Nephron progenitor cell (in vitro differentiated cells): ENCODE measurements around the gene COA8.

ENCODE experiments used
- DNase-seq: peaks from one replicate; pipeline ENCODE4 v3.0.0; 2021
- H3K27ac Mint-ChIP-seq: 2 replicates; pipeline ENCODE4 v1.8.0; 2021; ENCODE audit warnings: mild to moderate bottlenecking, moderate library complexity, mixed read lengths
- H3K27me3 Mint-ChIP-seq: 2 replicates; pipeline ENCODE4 v1.8.0; 2021; ENCODE audit warnings: mild to moderate bottlenecking, low read depth, mixed read lengths; ENCODE audit not compliant: poor library complexity
- H3K36me3 Mint-ChIP-seq: 2 replicates; pipeline ENCODE4 v1.8.0; 2021; ENCODE audit warnings: low read depth, mixed read lengths
- H3K4me1 Mint-ChIP-seq: 2 replicates; pipeline ENCODE4 v1.8.0; 2021; ENCODE audit warnings: mixed read lengths
- H3K4me3 Mint-ChIP-seq: 2 replicates; pipeline ENCODE4 v1.8.0; 2021; ENCODE audit warnings: mild to moderate bottlenecking, moderate library complexity, mixed read lengths
- H3K9me3 Mint-ChIP-seq: 2 replicates; pipeline ENCODE4 v1.8.0; 2021; ENCODE audit warnings: mild to moderate bottlenecking, moderate library complexity, mixed read lengths
- TF ChIP-seq, protein P1 (sequence below): fragments of 200-600 bp; sonication (generic); IDR thresholded peaks from 2 replicates; pipeline ENCODE4 v1.5.0; 2021; ENCODE audit warnings: antibody characterized with exemption

The COA8 gene

DNA sequence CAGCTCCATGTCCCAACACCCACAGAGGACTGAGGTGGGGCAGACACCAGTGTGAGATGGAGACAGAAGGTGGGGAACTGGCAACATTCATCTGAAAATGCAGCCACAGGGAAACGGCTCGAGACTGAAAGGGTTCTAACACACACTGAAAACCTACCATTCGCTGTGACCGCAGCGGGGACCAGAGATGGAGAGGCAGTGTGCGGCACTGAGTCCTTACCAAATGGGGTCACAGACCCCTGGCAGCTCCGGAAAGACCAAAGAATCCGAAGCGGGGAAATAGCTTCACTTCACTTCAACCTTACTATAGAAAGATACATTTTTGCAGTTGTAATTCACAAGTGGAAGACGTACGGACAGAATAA is 9.9 kb upstream of the COA8 start:
- TF ChIP-seq, protein P1, sequence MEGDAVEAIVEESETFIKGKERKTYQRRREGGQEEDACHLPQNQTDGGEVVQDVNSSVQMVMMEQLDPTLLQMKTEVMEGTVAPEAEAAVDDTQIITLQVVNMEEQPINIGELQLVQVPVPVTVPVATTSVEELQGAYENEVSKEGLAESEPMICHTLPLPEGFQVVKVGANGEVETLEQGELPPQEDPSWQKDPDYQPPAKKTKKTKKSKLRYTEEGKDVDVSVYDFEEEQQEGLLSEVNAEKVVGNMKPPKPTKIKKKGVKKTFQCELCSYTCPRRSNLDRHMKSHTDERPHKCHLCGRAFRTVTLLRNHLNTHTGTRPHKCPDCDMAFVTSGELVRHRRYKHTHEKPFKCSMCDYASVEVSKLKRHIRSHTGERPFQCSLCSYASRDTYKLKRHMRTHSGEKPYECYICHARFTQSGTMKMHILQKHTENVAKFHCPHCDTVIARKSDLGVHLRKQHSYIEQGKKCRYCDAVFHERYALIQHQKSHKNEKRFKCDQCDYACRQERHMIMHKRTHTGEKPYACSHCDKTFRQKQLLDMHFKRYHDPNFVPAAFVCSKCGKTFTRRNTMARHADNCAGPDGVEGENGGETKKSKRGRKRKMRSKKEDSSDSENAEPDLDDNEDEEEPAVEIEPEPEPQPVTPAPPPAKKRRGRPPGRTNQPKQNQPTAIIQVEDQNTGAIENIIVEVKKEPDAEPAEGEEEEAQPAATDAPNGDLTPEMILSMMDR, result no peak
- Mint-ChIP-seq H3K27me3 (peaks cover 3% of the 10 kb centered on the region), H3K36me3 (no peaks in the 10 kb centered on the region), H3K9me3 (no peaks in the 10 kb centered on the region), H3K4me3 (no peak overlapping the region), H3K27ac (peak overlapping the region; percentile 54), H3K4me1 (peaks cover 28% of the 10 kb centered on the region)
- no peak for DNase-seq

DNA sequence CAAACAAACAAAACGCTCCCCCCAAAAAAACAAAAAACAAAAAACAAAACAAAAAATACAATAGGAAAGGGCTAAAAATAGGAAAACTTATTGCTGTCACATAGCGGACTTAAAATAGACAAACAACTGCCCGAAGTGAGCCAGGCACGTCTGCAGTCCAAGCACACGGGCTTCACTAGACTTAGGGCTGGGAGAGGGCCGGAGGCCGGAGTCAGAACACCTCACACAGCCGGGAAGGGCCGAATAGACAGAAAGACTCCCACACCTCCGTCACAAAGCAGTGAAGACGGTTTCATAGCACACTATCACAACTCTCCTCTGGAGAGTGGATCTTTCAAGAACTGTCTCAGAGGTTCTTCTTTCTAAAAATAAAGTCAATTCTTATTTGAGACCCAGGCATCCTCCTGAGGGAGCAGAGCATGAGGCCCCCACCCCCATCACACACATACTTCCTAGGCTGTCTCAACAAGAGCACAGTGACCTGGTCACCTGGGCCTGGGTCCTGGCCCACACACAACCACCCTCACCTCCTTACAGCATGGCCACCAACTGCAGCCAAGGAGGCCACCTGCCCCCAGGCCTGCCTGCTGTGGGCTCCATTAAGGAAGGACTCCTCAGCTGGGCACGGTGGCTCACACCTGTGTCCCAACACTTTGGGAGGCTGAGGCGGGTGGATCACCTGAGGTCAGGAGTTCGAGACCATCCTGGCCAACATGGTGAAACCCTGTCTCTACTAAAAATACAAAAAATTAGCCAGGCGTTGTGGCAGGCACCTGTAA is 7.0 kb upstream of the COA8 start:
- H3K4me1 Mint-ChIP-seq, result peaks cover 49% of the 10 kb centered on the region
- H3K27ac Mint-ChIP-seq, result peak overlapping the region; percentile 55
- H3K36me3 Mint-ChIP-seq, result peaks cover 20% of the 10 kb centered on the region
- H3K4me3 Mint-ChIP-seq, result no peak overlapping the region
- no peak for DNase-seq
- TF ChIP-seq, protein P1, result no peak
- no peaks in the 10 kb centered on the region for H3K9me3 Mint-ChIP-seq
- peaks cover 3% of the 10 kb centered on the region for H3K27me3 Mint-ChIP-seq

- Mint-ChIP-seq H3K9me3 (no peaks in the 10 kb centered on the region), H3K27me3 (no peaks in the 10 kb centered on the region), H3K4me1 (peaks cover 53% of the 10 kb centered on the region), H3K4me3 (no peak overlapping the region), H3K27ac (peak overlapping the region; percentile 72), H3K36me3 (peaks cover 23% of the 10 kb centered on the region)
- TF ChIP-seq, protein P1, result no peak
- no peak for DNase-seq
Measured at GRCh38 chr14:103556946-103557758, 5.6 kb upstream of the COA8 start.

- DNase-seq, result no peak
- TF ChIP-seq, protein P1, result no peak
- no peaks in the 10 kb centered on the region for H3K27me3 Mint-ChIP-seq
- H3K27ac Mint-ChIP-seq, result peak overlapping the region; percentile 71
- no peaks in the 10 kb centered on the region for H3K9me3 Mint-ChIP-seq
- peak overlapping the region; percentile 49 for H3K4me3 Mint-ChIP-seq
- H3K36me3 Mint-ChIP-seq, result peaks cover 23% of the 10 kb centered on the region
- peaks cover 50% of the 10 kb centered on the region for H3K4me1 Mint-ChIP-seq
Measured at GRCh38 chr14:103558071-103558882, 4.5 kb upstream of the COA8 start.

GRCh38 chr14:103559766-103560165 is 3.0 kb upstream of the COA8 start:
- Mint-ChIP-seq H3K27me3 (no peaks in the 10 kb centered on the region), H3K27ac (no peak overlapping the region), H3K4me1 (peaks cover 60% of the 10 kb centered on the region), H3K36me3 (peaks cover 23% of the 10 kb centered on the region), H3K4me3 (no peak overlapping the region), H3K9me3 (no peaks in the 10 kb centered on the region)
- TF ChIP-seq, protein P1, result no peak
- no peak for DNase-seq
